ENCODE data around the gene RRP36. TPM values are rescaled to one million over a fixed set of nuclear protein-coding genes. Genes with fewer than 3 reads are reported as not detected.

Gene RRP36
- total and polyA plus RNA-seq, 5 donors from 2014 or later, result 33.3 to 82.2 (median 68.4) TPM

GRCh38 chr6:43052842-43053544, 31.6 kb downstream of the RRP36 start:
- Histone ChIP-seq H3K4me3 (ENCODE audit: low read depth, low read length) (peak overlapping the region; percentile 66), H3K27me3 (ENCODE audit: control insufficient read depth, insufficient read depth, low read length) (no peaks in the 10 kb centered on the region), H3K4me1 (ENCODE audit: control insufficient read depth, insufficient read depth, low read length, poor library complexity, severe bottlenecking) (peaks cover 23% of the 10 kb centered on the region), H3K27ac (ENCODE audit: insufficient read depth, low read length, poor library complexity, severe bottlenecking) (peak overlapping the region; percentile 86), H3K9me3 (ENCODE audit: control insufficient read depth in 2 of 2, low read length in 2 of 2) (no peaks in the 10 kb centered on the region), H3K36me3 (ENCODE audit: control insufficient read depth, insufficient read depth, low read length) (peaks cover 18% of the 10 kb centered on the region)
- ATAC-seq (ENCODE audit: low read depth in 2 of 2), result peak in 1 of 2 donors; percentile 1
- peak in 1 of 3 donors; percentile 36 for DNase-seq
- peak overlapping the region; percentile 96 to 100 (median 97) for H3K27ac Mint-ChIP-seq
- no peaks in the 10 kb centered on the region for H3K9me3 Mint-ChIP-seq
- peak overlapping the region; percentile 93 to 98 (median 96) for H3K4me3 Mint-ChIP-seq
- H3K36me3 Mint-ChIP-seq, result peaks cover 26% of the 10 kb centered on the region
- no peaks in the 10 kb centered on the region for H3K27me3 Mint-ChIP-seq
- H3K4me1 Mint-ChIP-seq, result peaks cover 0 to 50% (median 32%) of the 10 kb centered on the region in 4 donors

GRCh38 chr6:43053545-43054205, 32.3 kb downstream of the RRP36 start, which contains the start of gene CUL7:
CUL7 (minus strand) TSS chr6:43053851; CDS start chr6:43052788, 1,063 bp downstream.
- peak within 1 kb of the TSS; percentile 84 for H3K4me3 ChIP-seq (ENCODE audit: low read depth, low read length)
- H3K27me3 ChIP-seq (ENCODE audit: control insufficient read depth, insufficient read depth, low read length), result no peaks in the 10 kb centered on the region
- Mint-ChIP-seq H3K36me3 (peaks cover 26% of the 10 kb centered on the region), H3K4me1 (peaks cover 0 to 57% (median 38%) of the 10 kb centered on the region in 4 donors), H3K27ac (peak within 1 kb of the TSS; percentile 96 to 100 (median 97)), H3K4me3 (peak within 1 kb of the TSS; percentile 93 to 98 (median 96)), H3K27me3 (no peaks in the 10 kb centered on the region), H3K9me3 (no peaks in the 10 kb centered on the region)
- no peaks in the 10 kb centered on the region for H3K9me3 ChIP-seq (ENCODE audit: control insufficient read depth in 2 of 2, low read length in 2 of 2)
- peaks cover 30% of the 10 kb centered on the region for H3K4me1 ChIP-seq (ENCODE audit: control insufficient read depth, insufficient read depth, low read length, poor library complexity, severe bottlenecking)
- peak; percentile 99 for ATAC-seq (ENCODE audit: low read depth in 2 of 2)
- H3K36me3 ChIP-seq (ENCODE audit: control insufficient read depth, insufficient read depth, low read length), result peaks cover 16% of the 10 kb centered on the region
- DNase-seq, result peak; percentile 85 to 97 (median 89)
- peak within 1 kb of the TSS; percentile 86 for H3K27ac ChIP-seq (ENCODE audit: insufficient read depth, low read length, poor library complexity, severe bottlenecking)

- ATAC-seq (ENCODE audit: low read depth in 2 of 2) (no peak), DNase-seq (no peak)
- Mint-ChIP-seq H3K4me1 (peaks cover 0 to 64% (median 42%) of the 10 kb centered on the region in 4 donors), H3K36me3 (peaks cover 23% of the 10 kb centered on the region), H3K9me3 (no peaks in the 10 kb centered on the region), H3K27me3 (no peaks in the 10 kb centered on the region), H3K27ac (peak overlapping the region; percentile 96 to 100 (median 97)), H3K4me3 (peak overlapping the region; percentile 93 to 98 (median 96))
- H3K4me1 ChIP-seq (ENCODE audit: control insufficient read depth, insufficient read depth, low read length, poor library complexity, severe bottlenecking), result peaks cover 34% of the 10 kb centered on the region
- no peaks in the 10 kb centered on the region for H3K9me3 ChIP-seq (ENCODE audit: control insufficient read depth in 2 of 2, low read length in 2 of 2)
- H3K4me3 ChIP-seq (ENCODE audit: low read depth, low read length), result peak overlapping the region; percentile 84
- peak overlapping the region; percentile 86 for H3K27ac ChIP-seq (ENCODE audit: insufficient read depth, low read length, poor library complexity, severe bottlenecking)
- no peaks in the 10 kb centered on the region for H3K27me3 ChIP-seq (ENCODE audit: control insufficient read depth, insufficient read depth, low read length)
- H3K36me3 ChIP-seq (ENCODE audit: control insufficient read depth, insufficient read depth, low read length), result peaks cover 13% of the 10 kb centered on the region
Measured at GRCh38 chr6:43054206-43054943, 33.0 kb downstream of the RRP36 start.

GRCh38 chr6:43055966-43056365, 34.5 kb downstream of the RRP36 start:
- peaks cover 39% of the 10 kb centered on the region for H3K4me1 ChIP-seq (ENCODE audit: control insufficient read depth, insufficient read depth, low read length, poor library complexity, severe bottlenecking)

GRCh38 chr6:43058531-43058930, 37.1 kb downstream of the RRP36 start:
- Histone ChIP-seq H3K9me3 (ENCODE audit: control insufficient read depth in 2 of 2, low read length in 2 of 2) (no peaks in the 10 kb centered on the region), H3K4me1 (ENCODE audit: control insufficient read depth, insufficient read depth, low read length, poor library complexity, severe bottlenecking) (peaks cover 29% of the 10 kb centered on the region), H3K36me3 (ENCODE audit: control insufficient read depth, insufficient read depth, low read length) (peaks cover 5% of the 10 kb centered on the region), H3K4me3 (ENCODE audit: low read depth, low read length) (peak overlapping the region; percentile 98), H3K27ac (ENCODE audit: insufficient read depth, low read length, poor library complexity, severe bottlenecking) (peak overlapping the region; percentile 84), H3K27me3 (ENCODE audit: control insufficient read depth, insufficient read depth, low read length) (no peaks in the 10 kb centered on the region)
- Mint-ChIP-seq H3K4me1 (peaks cover 7 to 64% (median 32%) of the 10 kb centered on the region in 4 donors), H3K27ac (peak overlapping the region; percentile 96 to 99 (median 98)), H3K27me3 (peaks cover 4% of the 10 kb centered on the region), H3K36me3 (peaks cover 19% of the 10 kb centered on the region), H3K4me3 (peak overlapping the region; percentile 95 to 99 (median 96)), H3K9me3 (no peaks in the 10 kb centered on the region)
- ATAC-seq (ENCODE audit: low read depth in 2 of 2) (no peak), DNase-seq (no peak)

More at GRCh38 chr6:43055966-43056365, 34.5 kb downstream of the RRP36 start:
- no peak overlapping the region for H3K27ac Mint-ChIP-seq
- no peaks in the 10 kb centered on the region for H3K27me3 Mint-ChIP-seq
- no peaks in the 10 kb centered on the region for H3K9me3 Mint-ChIP-seq
- Histone ChIP-seq H3K27ac (ENCODE audit: insufficient read depth, low read length, poor library complexity, severe bottlenecking) (no peak overlapping the region), H3K4me3 (ENCODE audit: low read depth, low read length) (no peak overlapping the region), H3K27me3 (ENCODE audit: control insufficient read depth, insufficient read depth, low read length) (no peaks in the 10 kb centered on the region), H3K9me3 (ENCODE audit: control insufficient read depth in 2 of 2, low read length in 2 of 2) (no peaks in the 10 kb centered on the region), H3K36me3 (ENCODE audit: control insufficient read depth, insufficient read depth, low read length) (peaks cover 5% of the 10 kb centered on the region)
- H3K4me3 Mint-ChIP-seq, result peak overlapping the region; percentile 19 to 98 (median 63)
- peaks cover 14% of the 10 kb centered on the region for H3K36me3 Mint-ChIP-seq
- ATAC-seq (ENCODE audit: low read depth in 2 of 2), result no peak
- peaks cover 4 to 74% (median 47%) of the 10 kb centered on the region in 4 donors for H3K4me1 Mint-ChIP-seq
- DNase-seq, result no peak

GRCh38 chr6:43059168-43060033, 38.0 kb downstream of the RRP36 start, which contains the start of the genes KLC4 and MRPL2:
KLC4 (plus strand) TSS chr6:43059631; CDS start chr6:43061336, 1,705 bp downstream.
MRPL2 (minus strand) TSS chr6:43059434; CDS start chr6:43059381, 53 bp downstream.
- peaks cover 22% of the 10 kb centered on the region for H3K4me1 ChIP-seq (ENCODE audit: control insufficient read depth, insufficient read depth, low read length, poor library complexity, severe bottlenecking)
- H3K9me3 ChIP-seq (ENCODE audit: control insufficient read depth in 2 of 2, low read length in 2 of 2), result no peaks in the 10 kb centered on the region
- H3K27me3 ChIP-seq (ENCODE audit: control insufficient read depth, insufficient read depth, low read length), result no peaks in the 10 kb centered on the region
- DNase-seq (peak; percentile 97 to 99 (median 97)), ATAC-seq (ENCODE audit: low read depth in 2 of 2) (peak; percentile 96 to 97)
- Mint-ChIP-seq H3K36me3 (peaks cover 25% of the 10 kb centered on the region), H3K9me3 (no peaks in the 10 kb centered on the region), H3K27ac (peak within 1 kb of the TSS; percentile 96 to 99 (median 98)), H3K4me3 (peak within 1 kb of the TSS; percentile 95 to 99 (median 96)), H3K4me1 (peaks cover 7 to 57% (median 28%) of the 10 kb centered on the region in 4 donors), H3K27me3 (peaks cover 4% of the 10 kb centered on the region)
- H3K36me3 ChIP-seq (ENCODE audit: control insufficient read depth, insufficient read depth, low read length), result peaks cover 8% of the 10 kb centered on the region
- peak within 1 kb of the TSS; percentile 98 for H3K4me3 ChIP-seq (ENCODE audit: low read depth, low read length)
- peak within 1 kb of the TSS; percentile 84 for H3K27ac ChIP-seq (ENCODE audit: insufficient read depth, low read length, poor library complexity, severe bottlenecking)

Data from CD4-positive, CD25-positive, alpha-beta regulatory T cell (primary cell).